HG03469 (cell line): ENCODE measurements around the gene UBE2QL1.

Experiments used
- ATAC-seq: cut with Tn5 transposase; IDR thresholded peaks from one replicate; pipeline ENCODE4 v1.9.1; 2021; ENCODE audit warnings: mild to moderate bottlenecking, moderate library complexity, moderate number of reproducible peaks; ENCODE audit not compliant: unreplicated experiment

The UBE2QL1 gene

GRCh38 chr5:6522331-6522730 is 73.7 kb downstream of the UBE2QL1 start:
- no peak for ATAC-seq

GRCh38 chr5:6522923-6523322 is 74.3 kb downstream of the UBE2QL1 start:
- ATAC-seq, result no peak

- no peak for ATAC-seq
These were observed 76.8 kb downstream of the UBE2QL1 start for GRCh38 chr5:6525422-6525821.

- no peak for ATAC-seq
These were observed 77.3 kb downstream of the UBE2QL1 start for GRCh38 chr5:6525910-6526309.

- no peak for ATAC-seq
These were observed 79.2 kb downstream of the UBE2QL1 start for GRCh38 chr5:6527749-6528455.

GRCh38 chr5:6535594-6535993 is 86.9 kb downstream of the UBE2QL1 start:
- no peak for ATAC-seq

GRCh38 chr5:6539060-6539459 is 90.4 kb downstream of the UBE2QL1 start:
- no peak for ATAC-seq

GRCh38 chr5:6540111-6540827 is 91.6 kb downstream of the UBE2QL1 start:
- no peak for ATAC-seq

- ATAC-seq, result no peak
These were observed 92.8 kb downstream of the UBE2QL1 start for GRCh38 chr5:6541256-6542013.

- ATAC-seq, result no peak
These were observed 94.0 kb downstream of the UBE2QL1 start for GRCh38 chr5:6542421-6543345.

- no peak for ATAC-seq
These were observed 94.7 kb downstream of the UBE2QL1 start for GRCh38 chr5:6543346-6543730.

GRCh38 chr5:6543830-6544560 is 95.3 kb downstream of the UBE2QL1 start:
- ATAC-seq, result no peak
